H1 (cell line): ENCODE data around the gene LILRB4. TPM values are rescaled to one million over a fixed set of nuclear protein-coding genes. Genes with fewer than 3 reads are reported as not detected.

Experiments used
- CTCF ChIA-PET: fragments of 300-600 bp; sonication (Branson Sonifier 250); formaldehyde crosslinking; loops from one replicate; lab custom pipeline; 2021; ENCODE audit not compliant: partially characterized antibody; lab: Charles Lee
- POLR2A ChIA-PET: fragments of 300-600 bp; sonication (Branson Sonifier 250); formaldehyde crosslinking; loops from one replicate; lab custom pipeline; 2021; ENCODE audit warnings: inconsistent platforms; ENCODE audit not compliant: partially characterized antibody; lab: Charles Lee
- DNase-seq, 2 experiments: peaks; one replicate each; pipeline versions ENCODE4 v3.0.0 to v3.0.0-alpha.2; 2010 to 2022; ENCODE audit warnings: low spot score in 2 of 2, low read depth in 1 of 2, mixed read lengths in 1 of 2
- FAIRE-seq: peaks from 2 replicates; lab custom pipeline; 2011; peaks lifted over from hg19 to GRCh38; lab: Jason Lieb, UNC
- H2AFZ ChIP-seq: 2 replicates; pipeline ENCODE4 v1.8.1; 2012; ENCODE audit warnings: low read length, inconsistent platforms
- H2AK5ac ChIP-seq: 2 replicates; pipeline ENCODE4 v1.6.1; 2013; ENCODE audit warnings: low read depth, low read length
- H2BK120ac ChIP-seq: replicated peaks from 2 replicates; pipeline ENCODE3; 2013; ENCODE audit warnings: low read depth, low read length, inconsistent platforms
- H2BK12ac ChIP-seq: 2 replicates; pipeline ENCODE4 v1.6.1; 2013; ENCODE audit warnings: low read depth, low read length
- H2BK15ac ChIP-seq: 2 replicates; pipeline ENCODE4 v1.6.1; 2013; ENCODE audit warnings: low read length
- H2BK20ac ChIP-seq: 2 replicates; pipeline ENCODE4 v1.6.1; 2013; ENCODE audit warnings: low read length
- H2BK5ac ChIP-seq: 2 replicates; pipeline ENCODE4 v1.6.1; 2013; ENCODE audit warnings: low read depth, low read length
- H3K14ac ChIP-seq: 2 replicates; pipeline ENCODE4 v1.6.1; 2013; ENCODE audit warnings: inconsistent platforms; ENCODE audit not compliant: insufficient read length
- H3K18ac ChIP-seq: 2 replicates; pipeline ENCODE4 v1.6.1; 2013; ENCODE audit warnings: low read length; ENCODE audit errors: extremely low read depth
- H3K23ac ChIP-seq: 2 replicates; pipeline ENCODE4 v1.6.1; 2013; ENCODE audit warnings: inconsistent platforms; ENCODE audit not compliant: insufficient read length
- H3K23me2 ChIP-seq: 2 replicates; pipeline ENCODE4 v1.6.1; 2013; ENCODE audit warnings: low read depth, low read length
- H3K27ac ChIP-seq: 2 replicates; pipeline ENCODE4 v1.6.1; 2011; ENCODE audit warnings: low read depth, low read length, inconsistent platforms
- H3K27me3 ChIP-seq, 4 experiments: replicated peaks in 1 of 4; 1 replicate in 1 of 4; 2 replicates in 3 of 4; pipeline versions ENCODE4 v1.6.1 to v1.8.1; 2011 to 2013; ENCODE audit warnings: low read length in 3 of 4, mild to moderate bottlenecking in 3 of 4, inconsistent platforms in 2 of 4, mixed read lengths in 2 of 4, moderate library complexity in 1 of 4; ENCODE audit not compliant: control insufficient read depth in 3 of 4, insufficient read depth in 3 of 4; ENCODE audit errors: extremely low read depth in 1 of 4
- H3K36me3 ChIP-seq, 4 experiments: 2 replicates each; pipeline versions ENCODE4 v1.6.1 to v1.8.1; 2011 to 2013; ENCODE audit warnings: mild to moderate bottlenecking in 4 of 4, low read length in 3 of 4, moderate library complexity in 2 of 4, control low read depth in 1 of 4, inconsistent platforms in 1 of 4; ENCODE audit not compliant: insufficient read depth in 4 of 4, control insufficient read depth in 2 of 4
- H3K4ac ChIP-seq: replicated peaks from 2 replicates; pipeline ENCODE3; 2013; ENCODE audit warnings: low read length, low read depth, mixed read lengths, inconsistent platforms; ENCODE audit not compliant: insufficient read length
- H3K4me1 ChIP-seq, 4 experiments: replicated peaks in 1 of 4; 1 replicate in 1 of 4; 2 replicates in 3 of 4; pipeline versions ENCODE4 v1.6.1 to v1.8.1; 2011 to 2013; ENCODE audit warnings: low read length in 3 of 4, inconsistent platforms in 2 of 4, mixed read lengths in 1 of 4; ENCODE audit not compliant: insufficient read depth in 4 of 4, control insufficient read depth in 3 of 4
- H3K4me2 ChIP-seq, 2 experiments: 2 replicates each; pipeline versions ENCODE4 v1.6.1 to v1.8.1; 2011 to 2013; ENCODE audit warnings: low read depth in 2 of 2, low read length in 2 of 2, control low read depth in 1 of 2, inconsistent platforms in 1 of 2, mild to moderate bottlenecking in 1 of 2; ENCODE audit not compliant: insufficient read depth in 1 of 2
- H3K4me3 ChIP-seq, 4 experiments: fragments of 200-600, 300-600 bp in 1 of 4; sonication (generic), shearing (Covaris generic), sonication (Bioruptor Twin) in 1 of 4; 2 replicates each; pipeline versions ENCODE4 v1.5.1 to v1.8.1; 2011 to 2016; ENCODE audit warnings: low read length in 4 of 4, low read depth in 3 of 4, control low read depth in 2 of 4, inconsistent platforms in 2 of 4, mild to moderate bottlenecking in 2 of 4, mixed read lengths in 1 of 4, moderate library complexity in 1 of 4; ENCODE audit not compliant: insufficient read depth in 2 of 4; ENCODE audit errors: extremely low read depth in 1 of 4
- H3K56ac ChIP-seq: replicated peaks from 2 replicates; pipeline ENCODE3; 2013; ENCODE audit warnings: low read depth, mild to moderate bottlenecking, mixed read lengths, low read length, inconsistent platforms; ENCODE audit not compliant: insufficient read length
- H3K79me1 ChIP-seq: 2 replicates; pipeline ENCODE4 v1.6.1; 2013; ENCODE audit warnings: low read depth, low read length, control low read depth
- H3K79me2 ChIP-seq, 2 experiments: 2 replicates each; pipeline versions ENCODE4 v1.6.1 to v1.8.1; 2012 to 2013; ENCODE audit warnings: low read length in 2 of 2, mild to moderate bottlenecking in 2 of 2, inconsistent platforms in 1 of 2; ENCODE audit not compliant: insufficient read depth in 2 of 2, control insufficient read depth in 1 of 2
- H3K9ac ChIP-seq, 4 experiments: replicated peaks in 1 of 4; 1 replicate in 1 of 4; 2 replicates in 3 of 4; pipeline versions ENCODE4 v1.6.1 to v1.8.1; 2011 to 2013; ENCODE audit warnings: low read depth in 3 of 4, low read length in 3 of 4, control low read depth in 2 of 4, mild to moderate bottlenecking in 2 of 4, moderate library complexity in 2 of 4, inconsistent platforms in 1 of 4; ENCODE audit errors: extremely low read depth in 1 of 4
- H3K9me3 ChIP-seq, 2 experiments: 2 replicates each; pipeline versions ENCODE4 v1.6.1 to v1.8.1; 2012 to 2013; ENCODE audit warnings: mild to moderate bottlenecking in 2 of 2, moderate library complexity in 2 of 2, control low read depth in 1 of 2, inconsistent platforms in 1 of 2, low read depth in 1 of 2, low read length in 1 of 2, mixed read lengths in 1 of 2; ENCODE audit not compliant: insufficient read depth in 2 of 2
- H4K20me1 ChIP-seq, 2 experiments: replicated peaks in 1 of 2; 2 replicates each; pipeline versions ENCODE3 to v1.8.1; 2011 to 2013; ENCODE audit warnings: inconsistent platforms in 2 of 2, low read length in 2 of 2, mild to moderate bottlenecking in 1 of 2; ENCODE audit not compliant: insufficient read depth in 2 of 2, control insufficient read depth in 1 of 2
- H4K5ac ChIP-seq: 2 replicates; pipeline ENCODE4 v1.6.1; 2013; ENCODE audit warnings: low read length, low read depth, mixed read lengths, inconsistent platforms; ENCODE audit not compliant: insufficient read length
- H4K8ac ChIP-seq: 2 replicates; pipeline ENCODE4 v1.8.0; 2013; ENCODE audit warnings: mild to moderate bottlenecking, moderate library complexity, low read length, inconsistent platforms; ENCODE audit not compliant: insufficient read depth; ENCODE audit errors: extremely low read depth
- H4K91ac ChIP-seq: replicated peaks from 2 replicates; pipeline ENCODE3; 2013; ENCODE audit warnings: low read length, mixed read lengths, inconsistent platforms; ENCODE audit not compliant: insufficient read length
- SUZ12 ChIP-seq: fragments of 200-600 bp; sonication (generic); IDR thresholded peaks from 2 replicates; pipeline ENCODE4 v1.6.1; 2012; ENCODE audit warnings: mild to moderate bottlenecking, inconsistent platforms, low read length, moderate library complexity, mixed read lengths
- WGBS, 2 experiments: shearing (Covaris generic) in 1 of 2; methylation state at CpG; one replicate each; pipeline versions ENCODE4 v1.1.6 to v1.1.7; 2013 to 2015; ENCODE audit warnings: low lambda C conversion rate in 2 of 2, mixed read lengths in 2 of 2, inconsistent platforms in 1 of 2, low coverage in 1 of 2, missing lambda C conversion rate in 1 of 2; ENCODE audit not compliant: insufficient replicate concordance in 2 of 2, insufficient coverage in 1 of 2, insufficient read length in 1 of 2; ENCODE audit errors: extremely low coverage in 1 of 2, missing lambda C conversion rate in 1 of 2; 5-methylcytosine and 5-hydroxymethylcytosine counted together
- polyA plus RNA-seq, 7 experiments: library from polyadenylated mRNA; depleted of rRNA in 3 of 7; stranded (reverse) in 5 of 7; unstranded in 2 of 7; fragments of >200 nt in 5 of 7; fragments of 200-250 nt in 2 of 7; gene quantifications; 1 replicate in 5 of 7; 2 replicates in 1 of 7; 4 replicates in 1 of 7; pipeline versions ENCODE4 v1.2.1 to v1.2.3, GENCODE V29; 2011 to 2013; ENCODE audit warnings: missing spikeins in 2 of 7, mixed read lengths in 2 of 7
- total RNA-seq: library from RNA; stranded (reverse); fragmentation: NEBNext Ultra II Directional; extraction: Animal tissue kit (Norgen Biotek cat#: 25700); gene quantifications from 2 replicates; pipeline ENCODE4 v1.2.1, GENCODE V29; 2021

The LILRB4 gene
- total and polyA plus RNA-seq, 2 of the 8 experiments (the other 6 are each of a cell fraction or from before 2014, with no cell fraction given) = not detected

- no peaks in the 10 kb centered on the region for H3K79me2 ChIP-seq
- no peak overlapping the region for H3K9ac ChIP-seq
- peaks cover 44 to 46% of the 10 kb centered on the region in 2 experiments for H3K9me3 ChIP-seq
Measured at GRCh38 chr19:54673222-54673621, 10.4 kb downstream of the LILRB4 start.

More at GRCh38 chr19:54673222-54673621, 10.4 kb downstream of the LILRB4 start:
- Histone ChIP-seq H2BK20ac (no peak overlapping the region), H4K91ac (no peak overlapping the region), H3K4me2 (no peak overlapping the region), H3K4me1 (no peaks in the 10 kb centered on the region), H3K4ac (no peak overlapping the region), H3K23me2 (no peaks in the 10 kb centered on the region), H3K4me3 (no peak overlapping the region), H3K14ac (no peak overlapping the region), H4K5ac (no peak overlapping the region), H3K79me1 (no peaks in the 10 kb centered on the region), H2BK120ac (no peak overlapping the region), H2BK15ac (no peak overlapping the region), H3K23ac (no peak overlapping the region), H3K18ac (no peak overlapping the region), H3K56ac (no peak overlapping the region), H2BK5ac (no peak overlapping the region), H3K27ac (no peak overlapping the region), H2BK12ac (no peak overlapping the region), H3K27me3 (no peaks in the 10 kb centered on the region), H4K8ac (no peak overlapping the region), H2AFZ (no peak overlapping the region), H2AK5ac (no peak overlapping the region), H3K36me3 (no peaks in the 10 kb centered on the region), H4K20me1 (no peaks in the 10 kb centered on the region)
- WGBS, 2 experiments = 81% methylated on average over 1 of the region's 1 CpG; no CpG with 5 or more reads in 1 of the 2 experiments
- FAIRE-seq (no peak), DNase-seq (no peak)
- POLR2A ChIA-PET = interaction anchor here (0.6 kb wide), 1 partner anchor 301 kb away, joined by 3 read pairs; no protein-coding TSS in a partner anchor
- CTCF ChIA-PET = interaction anchor here (0.6 to 4.2 kb wide), 11 partner anchors 9 to 373 kb away, joined by 3 to 21 read pairs (median 4); no protein-coding TSS in a partner anchor
- no peak for TF ChIP-seq SUZ12
